Measurements from ENCODE around the gene GNB1L. TPM values are rescaled to one million over a fixed set of nuclear protein-coding genes. Genes with fewer than 3 reads are reported as not detected.

The GNB1L gene
- total RNA-seq, 1 donor from 2014 or later: 5.0 TPM

DNA sequence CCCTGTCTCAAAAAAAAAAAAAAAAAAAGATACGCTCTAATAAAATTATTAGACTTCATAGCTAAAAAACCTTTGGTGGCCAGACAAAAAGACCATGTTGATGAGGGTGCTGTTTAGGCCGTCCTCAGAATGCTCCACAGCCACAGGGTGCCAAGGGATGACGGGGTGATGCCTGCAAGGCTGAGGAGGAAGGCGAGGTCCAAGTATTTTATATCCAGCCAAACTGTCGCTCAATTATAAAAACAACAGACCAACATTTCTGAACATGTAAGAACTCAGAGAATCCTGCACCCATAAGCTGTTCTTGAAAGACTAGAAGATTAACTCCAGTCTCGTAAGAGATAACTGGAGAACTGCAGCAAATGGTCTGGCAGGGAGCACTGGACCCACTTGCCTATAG, 64.8 kb downstream of the GNB1L start:
- H3K27ac Mint-ChIP-seq (ENCODE audit: unreplicated experiment): no peak overlapping the region
- peaks cover 6% of the 10 kb centered on the region for H3K27me3 Mint-ChIP-seq (ENCODE audit: unreplicated experiment)
- H3K9me3 Mint-ChIP-seq (ENCODE audit: unreplicated experiment): peaks cover 7% of the 10 kb centered on the region
- no peaks in the 10 kb centered on the region for H3K4me1 Mint-ChIP-seq (ENCODE audit: low read depth, unreplicated experiment)
- TF ChIP-seq, protein P1, sequence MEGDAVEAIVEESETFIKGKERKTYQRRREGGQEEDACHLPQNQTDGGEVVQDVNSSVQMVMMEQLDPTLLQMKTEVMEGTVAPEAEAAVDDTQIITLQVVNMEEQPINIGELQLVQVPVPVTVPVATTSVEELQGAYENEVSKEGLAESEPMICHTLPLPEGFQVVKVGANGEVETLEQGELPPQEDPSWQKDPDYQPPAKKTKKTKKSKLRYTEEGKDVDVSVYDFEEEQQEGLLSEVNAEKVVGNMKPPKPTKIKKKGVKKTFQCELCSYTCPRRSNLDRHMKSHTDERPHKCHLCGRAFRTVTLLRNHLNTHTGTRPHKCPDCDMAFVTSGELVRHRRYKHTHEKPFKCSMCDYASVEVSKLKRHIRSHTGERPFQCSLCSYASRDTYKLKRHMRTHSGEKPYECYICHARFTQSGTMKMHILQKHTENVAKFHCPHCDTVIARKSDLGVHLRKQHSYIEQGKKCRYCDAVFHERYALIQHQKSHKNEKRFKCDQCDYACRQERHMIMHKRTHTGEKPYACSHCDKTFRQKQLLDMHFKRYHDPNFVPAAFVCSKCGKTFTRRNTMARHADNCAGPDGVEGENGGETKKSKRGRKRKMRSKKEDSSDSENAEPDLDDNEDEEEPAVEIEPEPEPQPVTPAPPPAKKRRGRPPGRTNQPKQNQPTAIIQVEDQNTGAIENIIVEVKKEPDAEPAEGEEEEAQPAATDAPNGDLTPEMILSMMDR (IDR thresholded peaks at IDR 0.05; ENCODE audit: partially characterized antibody, unreplicated experiment): no peak
- peaks cover 28% of the 10 kb centered on the region for H3K36me3 Mint-ChIP-seq (ENCODE audit: unreplicated experiment)
- no peak for DNase-seq
- H3K4me3 Mint-ChIP-seq (ENCODE audit: unreplicated experiment): no peak overlapping the region

- H3K36me3 Mint-ChIP-seq (ENCODE audit: unreplicated experiment): peaks cover 25% of the 10 kb centered on the region
- H3K9me3 Mint-ChIP-seq (ENCODE audit: unreplicated experiment): peaks cover 7% of the 10 kb centered on the region
- no peak overlapping the region for H3K27ac Mint-ChIP-seq (ENCODE audit: unreplicated experiment)
- no peaks in the 10 kb centered on the region for H3K4me1 Mint-ChIP-seq (ENCODE audit: low read depth, unreplicated experiment)
- no peak overlapping the region for H3K4me3 Mint-ChIP-seq (ENCODE audit: unreplicated experiment)
- H3K27me3 Mint-ChIP-seq (ENCODE audit: unreplicated experiment): peaks cover 6% of the 10 kb centered on the region
- TF ChIP-seq, protein P1 (IDR thresholded peaks at IDR 0.05; ENCODE audit: partially characterized antibody, unreplicated experiment): no peak
- DNase-seq: no peak
Measured at GRCh38 chr22:19789406-19789805, 65.3 kb downstream of the GNB1L start.

DNA sequence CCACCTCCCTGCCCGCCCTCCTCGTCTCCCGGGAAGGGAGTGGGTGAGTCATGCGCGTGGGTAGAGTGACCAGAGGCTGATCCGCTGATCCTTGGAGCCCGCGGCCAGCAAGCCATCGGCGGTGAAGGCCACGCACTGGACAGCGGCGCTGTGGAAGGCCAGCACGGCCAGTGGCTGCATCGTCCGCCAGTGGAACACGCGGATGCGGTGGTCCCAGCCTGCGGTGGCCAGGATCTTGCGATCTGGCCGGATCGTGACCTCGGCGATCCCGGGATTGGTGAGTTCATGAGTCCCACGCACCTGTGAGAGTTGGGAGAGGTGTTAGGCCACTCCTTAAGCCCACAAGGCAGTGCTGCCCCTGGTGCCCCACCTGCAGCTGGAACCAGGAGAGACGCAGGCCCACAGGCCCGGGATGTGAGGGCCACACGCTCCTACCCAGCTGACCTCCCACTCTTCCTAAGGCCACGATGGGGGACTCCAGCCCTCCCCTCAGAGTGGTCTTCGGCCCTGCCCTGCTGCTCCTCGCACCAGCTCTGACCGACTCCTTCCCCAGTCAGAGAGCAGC, 65.9 kb downstream of the GNB1L start:
- Mint-ChIP-seq H3K27me3 (ENCODE audit: unreplicated experiment) (peaks cover 4% of the 10 kb centered on the region), H3K9me3 (ENCODE audit: unreplicated experiment) (peaks cover 7% of the 10 kb centered on the region), H3K36me3 (ENCODE audit: unreplicated experiment) (peaks cover 19% of the 10 kb centered on the region), H3K4me1 (ENCODE audit: low read depth, unreplicated experiment) (no peaks in the 10 kb centered on the region), H3K4me3 (ENCODE audit: unreplicated experiment) (no peak overlapping the region), H3K27ac (ENCODE audit: unreplicated experiment) (no peak overlapping the region)
- no peak for DNase-seq
- TF ChIP-seq, protein P1 (IDR thresholded peaks at IDR 0.05; ENCODE audit: partially characterized antibody, unreplicated experiment): no peak

GRCh38 chr22:19787849-19788141, 66.9 kb downstream of the GNB1L start:
- no peak for DNase-seq
- no peak overlapping the region for H3K4me3 Mint-ChIP-seq (ENCODE audit: unreplicated experiment)
- H3K36me3 Mint-ChIP-seq (ENCODE audit: unreplicated experiment): peaks cover 11% of the 10 kb centered on the region
- peaks cover 3% of the 10 kb centered on the region for H3K9me3 Mint-ChIP-seq (ENCODE audit: unreplicated experiment)
- TF ChIP-seq, protein P1 (IDR thresholded peaks at IDR 0.05; ENCODE audit: partially characterized antibody, unreplicated experiment): no peak
- H3K27me3 Mint-ChIP-seq (ENCODE audit: unreplicated experiment): peaks cover 4% of the 10 kb centered on the region
- H3K27ac Mint-ChIP-seq (ENCODE audit: unreplicated experiment): no peak overlapping the region
- H3K4me1 Mint-ChIP-seq (ENCODE audit: low read depth, unreplicated experiment): no peaks in the 10 kb centered on the region

DNA sequence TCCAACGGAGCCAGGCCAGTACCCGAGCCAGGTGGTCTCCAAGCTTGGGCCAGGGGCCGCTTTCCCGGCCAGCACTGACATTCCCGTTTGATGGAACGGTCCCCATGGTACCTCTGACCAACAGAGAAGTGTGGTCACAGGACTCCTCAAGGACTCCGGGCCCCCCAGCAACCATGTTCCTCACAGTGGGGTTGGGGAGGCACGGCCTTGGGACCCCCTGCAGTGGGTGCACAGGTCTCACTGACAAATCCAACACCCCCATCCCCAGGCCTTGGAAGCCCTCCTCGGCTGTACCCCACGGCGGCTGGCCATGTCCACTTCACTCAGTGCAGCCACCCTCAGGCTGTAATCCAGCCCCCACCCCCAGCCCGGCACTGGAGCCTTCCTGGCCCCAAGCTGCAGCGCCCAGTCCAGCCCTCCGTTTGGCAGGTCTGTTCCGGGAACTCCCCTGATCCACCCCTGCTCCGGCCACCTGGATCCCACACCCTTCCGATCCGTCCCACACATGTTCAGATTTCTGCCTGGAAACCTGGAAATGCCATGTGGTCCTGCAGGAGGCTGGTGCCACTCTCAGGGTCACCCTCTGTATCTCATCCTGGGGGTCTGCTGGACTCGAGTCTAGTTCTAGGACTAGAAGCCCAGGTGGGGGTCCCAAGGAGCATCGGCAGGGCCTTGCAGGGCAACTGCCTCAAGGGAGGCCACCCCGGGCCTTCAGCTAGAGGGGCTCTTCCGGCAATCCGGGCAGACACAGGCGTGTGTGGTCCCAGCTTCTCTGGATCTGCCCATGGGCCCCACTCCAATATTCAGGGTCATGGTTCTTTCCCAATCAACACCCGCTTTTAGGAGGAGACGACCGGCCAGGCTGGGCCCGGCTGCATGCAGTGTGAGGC, 67.5 kb downstream of the GNB1L start:
- DNase-seq: no peak
- TF ChIP-seq, protein P1 (IDR thresholded peaks at IDR 0.05; ENCODE audit: partially characterized antibody, unreplicated experiment): no peak
- Mint-ChIP-seq H3K9me3 (ENCODE audit: unreplicated experiment) (peaks cover 3% of the 10 kb centered on the region), H3K27ac (ENCODE audit: unreplicated experiment) (no peak overlapping the region), H3K36me3 (ENCODE audit: unreplicated experiment) (peaks cover 6% of the 10 kb centered on the region), H3K27me3 (ENCODE audit: unreplicated experiment) (peaks cover 4% of the 10 kb centered on the region), H3K4me3 (ENCODE audit: unreplicated experiment) (no peak overlapping the region), H3K4me1 (ENCODE audit: low read depth, unreplicated experiment) (no peaks in the 10 kb centered on the region)
